NB4 (cell line): ENCODE data around the gene MIA.

Source experiments
- DNase-seq: peaks from one replicate; pipeline ENCODE4 v3.0.0; 2010; ENCODE audit warnings: low read depth
- H3K4me3 ChIP-seq: one replicate; pipeline ENCODE4 v1.5.1; 2011; ENCODE audit warnings: mild to moderate bottlenecking, low read depth, low read length, moderate library complexity
- MYC ChIP-seq: IDR thresholded peaks from 2 replicates; pipeline ENCODE4 v1.6.1; 2011; ENCODE audit warnings: low read depth, low read length
- POLR2A ChIP-seq: IDR thresholded peaks from 2 replicates; pipeline ENCODE4 v1.6.1; 2011; ENCODE audit warnings: mild to moderate bottlenecking; ENCODE audit not compliant: insufficient read length; ENCODE audit errors: extremely low read depth
- TF ChIP-seq, protein P1 (sequence below): IDR thresholded peaks from one replicate; pipeline ENCODE4 v1.5.1; 2012; ENCODE audit warnings: low read depth, low read length
- TF ChIP-seq, protein P2 (sequence below): IDR thresholded peaks from 2 replicates; pipeline ENCODE4 v1.6.1; 2011; ENCODE audit warnings: low read depth, low read length

The MIA gene

DNA sequence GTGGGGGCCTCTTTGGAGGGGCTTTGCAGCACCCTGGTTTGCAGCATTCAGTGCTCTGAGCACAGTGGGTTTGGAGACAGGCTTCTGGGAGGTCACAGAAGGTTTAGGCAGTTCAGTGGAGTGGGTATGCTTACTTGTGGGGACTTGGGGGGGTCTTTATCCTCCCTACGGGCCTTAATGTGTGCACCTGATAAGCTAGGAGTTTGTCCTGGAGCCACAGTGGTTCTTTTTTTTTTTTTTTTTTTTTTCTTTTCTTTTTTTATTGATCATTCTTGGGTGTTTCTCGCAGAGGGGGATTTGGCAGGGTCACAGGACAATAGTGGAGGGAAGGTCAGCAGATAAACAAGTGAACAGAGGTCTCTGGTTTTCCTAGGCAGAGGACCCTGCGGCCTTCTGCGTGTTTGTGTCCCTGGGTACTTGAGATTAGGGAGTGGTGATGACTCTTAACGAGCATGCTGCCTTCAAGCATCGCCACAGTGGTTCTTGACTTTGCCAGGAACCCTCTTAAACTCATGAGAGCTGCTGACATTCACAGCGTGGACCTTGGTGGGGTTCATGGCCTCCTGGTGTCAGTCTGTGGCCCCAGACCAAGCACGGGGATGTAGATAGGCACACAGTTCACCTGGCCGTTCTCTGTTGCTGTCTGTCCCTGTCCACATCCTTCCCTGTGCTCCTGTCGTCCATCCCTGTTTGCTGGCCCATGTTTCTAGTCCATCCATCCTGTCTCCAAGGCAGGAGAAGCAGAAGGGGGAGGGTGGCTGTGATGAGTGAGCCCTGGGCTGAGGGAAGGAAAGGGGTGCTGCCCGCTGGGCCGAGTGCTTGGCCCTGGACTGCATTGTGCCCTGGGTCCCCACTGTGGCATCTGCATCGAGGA is 26.3 kb downstream of the MIA start:
- no peak for DNase-seq
- H3K4me3 ChIP-seq: peak overlapping the region; percentile 36

DNA sequence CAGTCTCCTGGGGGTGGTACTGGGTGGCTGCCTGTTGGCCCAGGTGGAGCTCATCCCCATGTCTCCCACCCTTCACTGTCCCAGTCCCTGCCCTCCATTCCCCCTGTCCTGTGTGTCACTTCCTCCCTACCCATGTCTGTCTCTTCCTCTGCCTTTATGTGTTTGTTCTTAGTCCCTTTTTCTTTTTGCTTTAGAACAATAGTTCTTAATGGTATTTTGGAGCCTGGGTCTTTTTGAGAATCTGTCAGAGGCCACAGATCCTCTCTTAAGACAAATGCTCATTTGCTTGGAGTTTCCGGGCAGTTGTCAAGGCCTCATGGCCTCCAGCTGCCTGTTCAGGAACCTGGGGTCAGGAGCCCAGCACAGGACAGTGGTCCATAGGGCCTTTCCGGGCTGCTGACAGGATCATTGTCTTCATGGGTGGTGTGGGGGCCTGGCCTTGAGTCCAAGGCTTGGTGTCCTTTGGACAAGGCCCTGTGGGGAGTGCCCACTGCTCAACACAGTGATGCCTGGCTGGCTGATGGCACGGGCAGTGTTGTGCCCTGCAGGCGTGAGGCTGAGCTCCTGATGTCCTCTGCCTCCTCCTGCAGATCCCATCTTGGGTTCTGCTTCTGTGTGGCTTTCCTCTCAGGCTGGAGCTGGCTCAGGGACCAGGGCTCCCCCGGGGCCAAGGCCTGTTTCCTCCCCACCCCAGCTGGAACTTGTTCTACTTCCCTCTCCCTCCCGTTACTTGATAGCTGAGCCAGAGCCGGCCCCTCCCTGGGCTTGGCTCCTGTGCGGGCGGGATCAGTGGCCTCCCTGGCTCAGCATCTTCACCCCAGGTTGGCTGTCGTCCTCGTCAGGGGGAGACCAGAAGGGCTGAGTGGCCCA is 27.2 kb downstream of the MIA start:
- DNase-seq: peak; percentile 63
- peak overlapping the region; percentile 36 for H3K4me3 ChIP-seq
- TF ChIP-seq MYC (no peak), POLR2A (no peak)
- TF ChIP-seq, protein P1, sequence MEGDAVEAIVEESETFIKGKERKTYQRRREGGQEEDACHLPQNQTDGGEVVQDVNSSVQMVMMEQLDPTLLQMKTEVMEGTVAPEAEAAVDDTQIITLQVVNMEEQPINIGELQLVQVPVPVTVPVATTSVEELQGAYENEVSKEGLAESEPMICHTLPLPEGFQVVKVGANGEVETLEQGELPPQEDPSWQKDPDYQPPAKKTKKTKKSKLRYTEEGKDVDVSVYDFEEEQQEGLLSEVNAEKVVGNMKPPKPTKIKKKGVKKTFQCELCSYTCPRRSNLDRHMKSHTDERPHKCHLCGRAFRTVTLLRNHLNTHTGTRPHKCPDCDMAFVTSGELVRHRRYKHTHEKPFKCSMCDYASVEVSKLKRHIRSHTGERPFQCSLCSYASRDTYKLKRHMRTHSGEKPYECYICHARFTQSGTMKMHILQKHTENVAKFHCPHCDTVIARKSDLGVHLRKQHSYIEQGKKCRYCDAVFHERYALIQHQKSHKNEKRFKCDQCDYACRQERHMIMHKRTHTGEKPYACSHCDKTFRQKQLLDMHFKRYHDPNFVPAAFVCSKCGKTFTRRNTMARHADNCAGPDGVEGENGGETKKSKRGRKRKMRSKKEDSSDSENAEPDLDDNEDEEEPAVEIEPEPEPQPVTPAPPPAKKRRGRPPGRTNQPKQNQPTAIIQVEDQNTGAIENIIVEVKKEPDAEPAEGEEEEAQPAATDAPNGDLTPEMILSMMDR: no peak
- TF ChIP-seq, protein P2, sequence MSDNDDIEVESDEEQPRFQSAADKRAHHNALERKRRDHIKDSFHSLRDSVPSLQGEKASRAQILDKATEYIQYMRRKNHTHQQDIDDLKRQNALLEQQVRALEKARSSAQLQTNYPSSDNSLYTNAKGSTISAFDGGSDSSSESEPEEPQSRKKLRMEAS: no peak

More for the DNA sequence above, 26.3 kb downstream of the MIA start:
- TF ChIP-seq, protein P1: no peak
- no peak for TF ChIP-seq POLR2A
- TF ChIP-seq, protein P2: no peak
- no peak for TF ChIP-seq MYC

DNA sequence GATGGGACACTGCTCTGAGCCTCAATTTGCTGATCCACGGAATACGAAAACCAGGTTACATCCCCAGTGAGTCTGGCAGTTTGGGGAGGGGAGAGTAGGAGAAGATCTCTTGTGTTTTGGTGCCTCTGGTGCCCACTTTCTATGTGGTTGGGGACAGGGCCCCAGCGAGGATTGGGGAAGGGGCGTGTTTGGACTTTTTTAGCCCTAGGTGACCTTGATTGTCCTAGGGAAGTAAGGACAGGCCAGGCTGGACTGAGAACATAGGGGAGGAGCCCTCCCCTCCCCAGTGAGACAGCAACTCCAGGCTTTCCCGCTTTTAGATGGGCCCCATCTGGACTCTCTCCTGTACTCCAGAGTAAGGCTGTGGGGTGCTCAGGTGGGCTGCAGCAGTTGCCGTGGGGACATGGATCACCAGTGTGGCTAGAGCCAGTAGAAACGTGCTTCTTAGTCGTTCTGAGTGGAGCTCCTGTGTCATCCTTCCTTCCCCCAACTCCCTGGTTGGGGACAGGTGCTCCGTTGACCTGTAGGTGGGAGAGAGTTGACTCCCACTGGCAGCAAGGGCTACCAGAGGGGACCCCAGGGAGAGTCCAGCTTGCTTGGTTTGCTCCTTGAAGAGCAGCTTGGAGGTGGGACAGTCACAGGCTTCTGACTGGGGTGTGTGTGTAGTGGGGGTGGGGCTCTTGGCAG is 28.0 kb downstream of the MIA start:
- H3K4me3 ChIP-seq: peak overlapping the region; percentile 36
- no peak for DNase-seq
- TF ChIP-seq POLR2A: no peak
- TF ChIP-seq, protein P2: no peak
- TF ChIP-seq, protein P1: no peak
- no peak for TF ChIP-seq MYC

DNA sequence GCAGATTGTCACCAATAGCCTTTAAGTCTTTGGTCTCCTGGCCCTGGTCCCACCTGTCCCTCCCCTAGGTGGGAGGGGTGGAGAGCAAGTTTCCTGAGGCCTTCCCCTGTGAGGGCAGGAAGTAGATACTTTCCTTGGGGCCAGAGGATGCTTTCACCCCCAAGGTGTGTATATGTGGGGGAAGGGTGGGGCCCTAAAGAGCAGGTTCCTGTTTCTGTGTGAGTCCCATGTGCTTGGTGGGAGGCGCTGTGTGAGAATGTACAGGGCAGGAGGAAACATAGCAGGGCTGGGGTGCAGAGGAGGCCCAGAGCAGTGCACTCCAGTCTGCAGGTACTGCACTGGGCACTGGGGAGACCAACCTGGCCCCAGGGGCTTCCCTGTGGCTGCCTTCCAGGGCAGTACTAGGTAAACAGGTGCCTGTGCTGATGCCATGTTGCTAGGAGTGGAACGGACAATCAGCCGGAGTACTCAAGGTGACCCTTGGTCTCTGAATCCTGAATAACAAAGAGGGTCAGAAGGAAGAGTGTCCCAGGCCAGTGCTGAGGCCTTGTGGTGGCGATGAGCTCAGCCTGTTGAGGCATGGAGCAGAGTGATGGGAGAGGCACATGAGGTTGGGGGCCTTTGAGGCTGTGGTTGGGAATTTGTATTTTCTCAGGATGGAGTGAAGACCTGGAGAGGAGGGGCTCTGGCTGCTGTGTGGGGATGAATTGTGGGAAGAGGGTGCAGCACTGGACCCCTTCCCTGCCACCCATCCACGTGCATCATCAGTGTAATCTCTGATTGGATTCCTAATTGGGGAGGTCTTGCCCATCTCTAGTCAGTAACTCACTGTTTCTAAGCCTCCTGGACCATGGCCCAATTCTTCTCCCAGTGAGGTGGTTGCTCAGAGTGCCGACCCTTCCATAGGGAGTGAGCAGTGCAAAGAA is 28.8 kb downstream of the MIA start:
- H3K4me3 ChIP-seq: no peak overlapping the region
- DNase-seq: peak; percentile 34
- no peak for TF ChIP-seq POLR2A
- TF ChIP-seq, protein P2: peak; percentile 25; the same call in 1 of the 2 replicates

DNA sequence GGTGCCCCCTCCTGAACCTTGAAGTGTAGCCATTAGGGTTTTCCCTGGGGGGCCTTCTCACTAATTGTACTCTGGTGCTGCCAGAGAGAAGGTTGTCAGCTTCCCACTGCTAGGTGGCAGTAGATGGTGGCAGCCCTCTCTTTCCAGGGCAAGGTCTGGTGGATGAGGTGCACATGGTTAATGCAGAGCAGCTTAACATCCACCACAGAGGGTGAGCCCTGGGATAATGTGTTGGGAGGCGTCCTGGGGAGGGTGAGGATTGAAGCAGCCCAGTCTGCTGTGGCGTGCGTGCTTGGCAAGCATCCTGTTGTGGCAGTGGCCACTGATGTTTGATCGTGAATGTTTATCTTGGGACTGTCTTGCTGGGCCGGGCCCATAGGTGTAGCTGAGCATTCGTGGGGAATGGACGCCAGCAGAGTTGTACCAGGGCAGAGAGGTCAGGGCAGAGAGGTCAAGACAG is 29.5 kb downstream of the MIA start:
- no peak overlapping the region for H3K4me3 ChIP-seq
- DNase-seq: no peak
- TF ChIP-seq, protein P2: 0 out of 2 replicates have a peak, but pooled peaks have one; percentile 11
- no peak for TF ChIP-seq POLR2A
